Astrocyte of the cerebellum (primary cell): ENCODE results near the gene NRDC.

ENCODE experiments used
- DNase-seq: peaks from one replicate; pipeline ENCODE4 v3.0.0-alpha.2; 2011; ENCODE audit warnings: low read depth
- H3K4me3 ChIP-seq: 2 replicates; pipeline ENCODE4 v1.5.1; 2011; ENCODE audit warnings: mild to moderate bottlenecking, low read depth, low read length, moderate library complexity
- in situ Hi-C: cut with HindIII; loops from 2 replicates; pipeline ENCODE4 v1.10.0; 2017; ENCODE audit warnings: low sequenced_read_pairs
- TF ChIP-seq, protein P1 (sequence below): IDR thresholded peaks from 2 replicates; pipeline ENCODE4 v1.5.1; 2012; ENCODE audit warnings: low read length, low read depth, moderate library complexity, mild to moderate bottlenecking; ENCODE audit errors: missing control alignments

The NRDC gene

DNA sequence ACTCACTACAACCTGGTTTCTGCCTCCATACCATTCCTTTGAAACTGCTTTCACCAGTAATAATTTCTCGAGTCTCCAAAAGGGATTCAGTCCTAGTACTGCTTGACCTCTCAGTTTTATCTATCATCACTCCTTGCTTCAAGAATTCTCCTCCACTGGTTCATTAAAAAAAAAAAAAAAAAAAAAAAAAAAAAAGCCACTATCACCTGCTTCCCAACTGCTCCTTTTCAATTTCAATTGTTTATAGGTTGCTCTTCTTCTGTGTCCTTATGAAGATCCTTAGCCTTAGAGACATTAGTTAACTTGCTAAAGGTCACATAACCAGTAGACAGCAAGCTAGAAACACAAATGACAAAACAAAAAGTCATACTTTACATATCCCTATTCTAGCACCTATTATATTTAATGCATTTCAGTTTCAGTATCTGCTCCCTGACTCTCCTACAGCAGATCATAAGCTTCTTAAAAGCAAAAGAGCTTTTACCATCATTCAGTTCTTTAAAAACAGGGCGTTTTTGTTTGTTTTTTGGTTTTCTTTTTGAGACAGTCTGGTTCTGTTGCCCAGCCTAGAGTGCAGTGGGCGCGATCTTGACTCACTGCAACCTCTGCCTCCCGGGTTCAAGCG is 7.1 kb downstream of the NRDC start:
- in situ Hi-C loops = no loop called here
- DNase-seq = no peak
- no peak overlapping the region for H3K4me3 ChIP-seq
- TF ChIP-seq, protein P1, sequence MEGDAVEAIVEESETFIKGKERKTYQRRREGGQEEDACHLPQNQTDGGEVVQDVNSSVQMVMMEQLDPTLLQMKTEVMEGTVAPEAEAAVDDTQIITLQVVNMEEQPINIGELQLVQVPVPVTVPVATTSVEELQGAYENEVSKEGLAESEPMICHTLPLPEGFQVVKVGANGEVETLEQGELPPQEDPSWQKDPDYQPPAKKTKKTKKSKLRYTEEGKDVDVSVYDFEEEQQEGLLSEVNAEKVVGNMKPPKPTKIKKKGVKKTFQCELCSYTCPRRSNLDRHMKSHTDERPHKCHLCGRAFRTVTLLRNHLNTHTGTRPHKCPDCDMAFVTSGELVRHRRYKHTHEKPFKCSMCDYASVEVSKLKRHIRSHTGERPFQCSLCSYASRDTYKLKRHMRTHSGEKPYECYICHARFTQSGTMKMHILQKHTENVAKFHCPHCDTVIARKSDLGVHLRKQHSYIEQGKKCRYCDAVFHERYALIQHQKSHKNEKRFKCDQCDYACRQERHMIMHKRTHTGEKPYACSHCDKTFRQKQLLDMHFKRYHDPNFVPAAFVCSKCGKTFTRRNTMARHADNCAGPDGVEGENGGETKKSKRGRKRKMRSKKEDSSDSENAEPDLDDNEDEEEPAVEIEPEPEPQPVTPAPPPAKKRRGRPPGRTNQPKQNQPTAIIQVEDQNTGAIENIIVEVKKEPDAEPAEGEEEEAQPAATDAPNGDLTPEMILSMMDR = no peak

DNA sequence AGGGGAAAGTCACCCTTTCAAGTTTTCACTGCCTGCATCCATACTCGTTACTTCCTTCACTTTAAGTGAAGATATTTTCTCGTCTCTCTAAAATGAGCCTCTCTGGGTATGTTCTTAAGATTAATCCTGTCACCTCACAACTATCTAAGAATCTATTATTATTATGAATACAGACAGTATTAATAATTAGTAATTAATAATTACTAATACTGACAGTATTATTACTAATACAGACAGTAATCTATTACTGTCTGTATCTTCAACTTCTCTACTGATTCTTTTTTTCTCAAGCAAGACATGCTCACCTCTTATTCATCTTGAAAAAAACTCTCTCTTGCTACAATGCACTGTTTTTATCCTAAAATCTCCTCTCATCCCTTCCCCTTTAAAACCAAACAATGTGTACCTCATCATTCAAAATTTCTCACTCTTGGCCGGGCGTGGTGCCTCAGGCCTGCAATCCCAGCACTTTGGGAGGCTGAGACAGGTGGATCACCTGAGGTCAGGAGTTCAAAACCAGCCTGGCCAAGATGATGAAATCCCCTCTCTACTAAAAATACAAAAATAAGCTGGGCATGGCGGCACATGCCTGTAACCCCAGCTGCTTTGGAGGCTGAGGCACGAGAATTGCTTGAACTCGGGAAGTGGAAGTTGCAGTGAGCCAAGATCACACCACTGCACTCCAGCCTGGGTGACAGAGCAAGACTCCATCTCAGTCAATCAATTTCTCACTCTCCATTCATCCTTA is 7.8 kb downstream of the NRDC start:
- in situ Hi-C loops = no loop called here
- TF ChIP-seq, protein P1 = no peak
- H3K4me3 ChIP-seq = no peak overlapping the region
- DNase-seq = no peak

DNA sequence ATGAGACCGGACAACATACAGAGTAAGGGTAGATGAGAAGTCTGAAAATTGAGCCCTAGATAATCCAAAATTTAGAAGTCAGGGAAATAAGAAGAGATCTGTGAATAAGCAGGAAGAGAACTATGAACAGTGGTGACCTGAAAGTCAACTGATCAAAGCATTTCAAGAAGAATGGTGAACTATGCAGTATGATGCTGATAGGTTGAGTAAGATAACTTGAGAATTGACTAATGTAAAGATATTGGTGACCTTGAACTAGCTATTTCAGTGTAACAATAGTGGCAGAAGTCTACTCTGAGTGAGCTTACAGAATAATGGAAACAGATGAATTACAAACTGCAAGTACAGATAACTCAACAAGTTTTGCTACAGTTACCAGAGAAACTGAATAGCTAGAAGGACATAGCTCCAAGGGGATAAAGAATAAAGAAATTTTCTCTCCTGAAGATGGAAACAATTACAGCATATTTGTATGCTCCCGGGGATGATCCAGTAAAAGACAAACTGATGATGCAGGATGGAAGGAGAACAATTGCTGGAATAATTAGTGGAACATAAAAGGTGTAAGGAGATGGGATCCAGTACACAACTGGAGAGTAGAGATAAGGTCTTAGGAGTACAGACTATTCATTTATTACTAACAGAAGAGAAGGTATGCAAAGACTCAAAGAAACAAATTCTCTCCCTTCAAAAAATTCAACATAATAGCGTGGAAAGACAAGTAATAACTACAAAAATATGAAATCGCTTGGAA is 10.9 kb downstream of the NRDC start:
- no peak overlapping the region for H3K4me3 ChIP-seq
- DNase-seq = no peak
- in situ Hi-C loops = no loop called here
- TF ChIP-seq, protein P1 = no peak

DNA sequence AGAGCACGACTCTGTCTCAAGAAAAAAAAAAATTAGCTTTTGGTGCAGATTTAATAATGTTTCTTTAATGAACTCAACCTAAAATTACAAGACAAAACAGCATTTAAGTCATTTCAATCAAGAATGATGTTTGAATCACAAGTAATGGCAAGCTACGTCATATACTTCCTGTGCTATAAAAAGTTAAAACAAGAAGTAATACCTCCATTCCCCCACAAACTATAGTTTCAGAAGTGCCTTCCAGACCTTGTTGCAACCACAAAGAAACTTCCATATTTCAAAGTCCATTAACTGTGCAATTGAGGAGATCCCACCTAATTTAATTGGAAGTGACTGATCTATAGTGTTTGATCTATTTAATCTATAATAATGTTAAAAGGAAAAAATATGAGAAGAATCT is 15.1 kb downstream of the NRDC start:
- in situ Hi-C loops = no loop called here
- no peak overlapping the region for H3K4me3 ChIP-seq
- TF ChIP-seq, protein P1 = no peak
- DNase-seq = no peak

DNA sequence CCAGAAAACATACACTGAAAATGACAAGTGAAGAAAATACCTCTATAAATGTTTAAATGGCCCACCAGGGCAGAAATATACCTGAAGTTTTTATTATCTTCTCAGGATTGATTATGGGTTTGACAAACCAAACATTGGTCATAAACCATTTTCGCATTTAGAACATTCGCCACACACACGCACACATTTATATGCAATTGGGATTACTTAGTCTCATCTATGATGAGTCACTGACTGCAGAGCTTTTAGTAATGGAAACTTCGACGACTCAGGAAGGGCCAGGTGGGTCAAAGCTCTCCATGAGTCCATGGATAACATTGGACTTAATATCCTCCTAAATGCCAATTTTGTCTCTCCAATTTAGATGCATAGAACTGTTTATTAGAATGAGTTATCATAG is 16.9 kb downstream of the NRDC start:
- in situ Hi-C loops = no loop called here
- TF ChIP-seq, protein P1 = no peak
- no peak for DNase-seq

DNA sequence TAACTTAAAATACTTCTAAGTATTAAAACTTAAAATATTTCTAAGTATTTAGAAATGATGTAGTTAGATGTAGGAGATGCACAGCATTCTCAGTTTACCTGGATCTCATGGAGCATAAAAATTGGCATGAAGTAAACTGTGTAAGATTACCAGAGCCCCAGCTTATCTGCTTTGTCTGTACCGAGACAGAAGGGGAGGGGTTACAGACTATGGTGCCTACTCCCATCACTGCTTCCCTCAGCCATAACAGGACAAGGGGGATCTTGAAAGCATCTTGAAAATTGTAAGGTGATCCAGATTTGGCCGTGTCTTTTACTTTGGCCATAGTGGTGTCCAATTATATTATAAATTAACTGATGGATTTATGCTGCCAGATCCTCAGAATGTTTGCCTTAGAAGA is 18.8 kb downstream of the NRDC start:
- DNase-seq = no peak
- in situ Hi-C loops = no loop called here
- TF ChIP-seq, protein P1 = no peak
- no peak overlapping the region for H3K4me3 ChIP-seq

More for the DNA sequence above, 16.9 kb downstream of the NRDC start:
- H3K4me3 ChIP-seq = no peak overlapping the region
